GM12874 (cell line): ENCODE measurements around the gene PPP1CA.

Experiments
- TF ChIP-seq, protein P1 (sequence below): IDR thresholded peaks from 2 replicates; pipeline ENCODE4 v1.5.1; 2011; ENCODE audit warnings: low read depth, mild to moderate bottlenecking, control low read depth, low read length, moderate library complexity; ENCODE audit not compliant: insufficient read depth

Gene PPP1CA

DNA sequence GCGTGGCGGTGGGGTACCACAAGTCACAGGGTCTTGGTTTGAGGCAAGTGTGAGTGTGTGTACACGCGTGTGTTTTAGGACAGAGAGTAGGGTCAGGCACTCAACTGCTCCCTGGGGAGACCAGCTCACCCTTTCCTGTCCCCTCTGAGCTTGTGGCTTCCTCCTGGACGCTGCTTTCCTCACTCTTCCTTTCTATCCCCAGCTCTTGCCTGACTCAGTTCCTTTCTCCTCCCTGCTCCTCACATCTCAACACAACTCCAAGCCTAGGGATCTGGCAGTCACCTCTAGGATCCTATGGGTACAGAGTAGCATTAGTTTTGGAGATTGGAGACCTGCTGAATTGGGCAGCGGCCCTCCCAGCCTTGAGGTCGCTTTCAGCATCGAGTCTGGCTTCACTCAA is 32.4 kb downstream of the PPP1CA start:
- TF ChIP-seq, protein P1, sequence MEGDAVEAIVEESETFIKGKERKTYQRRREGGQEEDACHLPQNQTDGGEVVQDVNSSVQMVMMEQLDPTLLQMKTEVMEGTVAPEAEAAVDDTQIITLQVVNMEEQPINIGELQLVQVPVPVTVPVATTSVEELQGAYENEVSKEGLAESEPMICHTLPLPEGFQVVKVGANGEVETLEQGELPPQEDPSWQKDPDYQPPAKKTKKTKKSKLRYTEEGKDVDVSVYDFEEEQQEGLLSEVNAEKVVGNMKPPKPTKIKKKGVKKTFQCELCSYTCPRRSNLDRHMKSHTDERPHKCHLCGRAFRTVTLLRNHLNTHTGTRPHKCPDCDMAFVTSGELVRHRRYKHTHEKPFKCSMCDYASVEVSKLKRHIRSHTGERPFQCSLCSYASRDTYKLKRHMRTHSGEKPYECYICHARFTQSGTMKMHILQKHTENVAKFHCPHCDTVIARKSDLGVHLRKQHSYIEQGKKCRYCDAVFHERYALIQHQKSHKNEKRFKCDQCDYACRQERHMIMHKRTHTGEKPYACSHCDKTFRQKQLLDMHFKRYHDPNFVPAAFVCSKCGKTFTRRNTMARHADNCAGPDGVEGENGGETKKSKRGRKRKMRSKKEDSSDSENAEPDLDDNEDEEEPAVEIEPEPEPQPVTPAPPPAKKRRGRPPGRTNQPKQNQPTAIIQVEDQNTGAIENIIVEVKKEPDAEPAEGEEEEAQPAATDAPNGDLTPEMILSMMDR: no peak

- TF ChIP-seq, protein P1: no peak
Observed at GRCh38 chr11:67368621-67369020, 33.0 kb downstream of the PPP1CA start.

GRCh38 chr11:67367761-67368227 is 33.9 kb downstream of the PPP1CA start:
- TF ChIP-seq, protein P1: no peak

- TF ChIP-seq, protein P1: no peak
Observed at GRCh38 chr11:67366961-67367760, 34.5 kb downstream of the PPP1CA start.

GRCh38 chr11:67366546-67366945 is 35.1 kb downstream of the PPP1CA start:
- TF ChIP-seq, protein P1: no peak

DNA sequence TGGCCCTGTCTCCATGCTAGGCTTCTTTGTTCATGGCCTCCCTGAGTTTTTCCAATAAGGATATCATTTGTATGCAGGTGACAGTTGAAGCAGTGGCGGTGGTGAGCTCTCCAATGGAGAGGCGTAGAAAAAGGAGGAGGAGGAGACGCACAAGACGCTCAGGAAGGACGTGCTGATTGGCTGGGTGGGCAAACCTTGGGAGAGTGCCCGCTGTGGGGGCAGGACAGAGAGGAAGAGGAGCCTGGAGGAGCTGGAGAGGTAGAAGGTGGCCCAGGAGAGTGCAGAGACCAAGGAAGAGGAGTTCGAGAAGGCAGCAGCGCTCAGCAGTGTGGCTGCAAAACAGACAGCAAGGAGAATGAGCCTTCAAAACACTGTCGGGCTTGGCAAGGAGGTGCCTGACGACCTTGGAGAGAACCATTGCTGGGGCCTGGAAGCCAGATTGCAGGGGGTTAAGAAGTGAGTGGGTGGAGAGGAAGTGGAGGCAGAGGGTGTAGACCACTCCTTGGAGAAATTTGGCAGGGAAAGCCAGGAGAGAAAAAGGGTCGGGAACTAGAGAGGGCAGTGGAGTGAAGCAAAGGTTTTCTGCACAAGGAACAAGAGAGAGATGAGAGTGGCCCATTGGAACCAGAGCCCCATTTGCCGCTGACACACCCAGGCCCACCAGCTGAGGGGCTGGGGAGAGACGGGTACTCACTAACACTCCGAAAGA is 35.8 kb downstream of the PPP1CA start:
- TF ChIP-seq, protein P1: no peak

DNA sequence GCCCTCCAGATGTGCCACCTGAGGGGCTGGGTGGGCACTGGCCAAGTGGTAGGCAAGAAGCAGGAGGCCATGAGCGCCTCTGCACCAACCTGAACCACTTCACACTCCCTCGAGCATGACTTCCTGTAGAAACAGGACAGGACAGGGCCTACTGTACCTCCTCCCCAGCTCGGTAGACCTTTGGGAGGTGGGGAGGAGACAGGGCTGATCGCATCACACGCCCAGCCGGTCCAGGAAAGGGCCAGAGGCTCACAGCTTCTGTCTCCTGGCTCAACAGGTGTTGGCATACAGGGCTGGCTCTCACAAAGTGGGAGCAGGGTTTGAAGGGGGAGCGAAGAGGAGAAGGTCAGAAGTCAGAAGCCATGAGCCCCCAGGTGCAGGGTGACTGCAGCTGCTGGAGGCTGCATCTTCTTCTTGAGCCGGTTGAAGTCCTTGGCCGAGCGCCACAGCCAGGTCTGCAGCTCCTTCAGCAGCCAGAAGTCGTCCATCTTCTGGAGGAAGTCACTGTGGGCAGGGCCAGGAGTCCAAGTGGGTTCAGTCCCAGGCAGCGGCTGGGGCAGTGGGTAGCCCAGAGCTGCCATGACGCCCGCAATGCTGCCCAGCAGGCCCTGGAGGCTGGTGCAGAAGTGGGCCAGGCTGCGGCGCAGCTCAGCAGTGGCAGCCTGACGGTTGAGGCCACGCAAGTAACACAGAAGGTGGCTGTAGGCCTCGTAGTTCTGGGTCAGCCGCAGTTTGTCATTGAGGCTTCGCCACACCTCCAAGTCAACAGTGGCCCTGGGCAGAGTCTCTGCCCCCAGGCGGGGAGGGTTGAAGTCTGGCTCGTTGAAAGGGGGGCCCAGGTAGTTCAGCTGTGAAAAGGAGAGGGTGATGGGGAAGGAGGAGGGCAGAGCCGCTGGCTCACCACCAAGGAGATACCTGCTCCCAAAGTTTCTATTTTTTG is 36.6 kb downstream of the PPP1CA start:
- TF ChIP-seq, protein P1: no peak
